HepG2 (cell line): ENCODE measurements around the gene CPPED1. TPM values are rescaled to one million over a fixed set of nuclear protein-coding genes. Genes with fewer than 3 reads are reported as not detected.
A peak's percentile ranks its signal among the peaks of the same experiment; 100 is the strongest.

Experiments used
- AHR ChIP-seq: IDR thresholded peaks from 2 replicates; pipeline ENCODE4 v1.6.1; 2018; ENCODE audit warnings: missing genetic modification reagents, missing compliant biosample characterization
- CBX2 ChIP-seq, 2 experiments: fragments of 200-600 bp in 1 of 2; sonication (generic); formaldehyde crosslinking in 1 of 2; IDR thresholded peaks; 2 replicates each; pipeline versions ENCODE4 v1.7.0 to v1.8.1; 2018 to 2022; ENCODE audit warnings: low read depth in 2 of 2, low read length in 1 of 2, mild to moderate bottlenecking in 1 of 2, missing genetic modification reagents in 1 of 2
- GMEB1 ChIP-seq: sonication (generic); formaldehyde crosslinking; IDR thresholded peaks from 2 replicates; pipeline ENCODE4 v1.5.1; 2020; ENCODE audit warnings: missing genetic modification reagents, mild to moderate bottlenecking, borderline replicate concordance
- HMGXB3 ChIP-seq: sonication (generic); formaldehyde crosslinking; IDR thresholded peaks from 2 replicates; pipeline ENCODE4 v1.4.0; 2020; ENCODE audit warnings: missing genetic modification reagents, borderline replicate concordance
- MTERF4 ChIP-seq: sonication (generic); formaldehyde crosslinking; IDR thresholded peaks from 2 replicates; pipeline ENCODE4 v1.8.0; 2023; ENCODE audit warnings: mild to moderate bottlenecking, missing genetic modification reagents
- MXD3 ChIP-seq: IDR thresholded peaks from 2 replicates; pipeline ENCODE4 v1.6.1; 2016; ENCODE audit warnings: mild to moderate bottlenecking, missing biosample characterization, missing genetic modification reagents
- PAX8 ChIP-seq: sonication (generic); formaldehyde crosslinking; IDR thresholded peaks from 2 replicates; pipeline ENCODE4 v1.8.0; 2022; ENCODE audit warnings: mild to moderate bottlenecking, missing genetic modification reagents, borderline replicate concordance
- REL ChIP-seq: sonication (generic); formaldehyde crosslinking; conservative IDR thresholded peaks from 2 replicates; pipeline ENCODE4 v1.8.0; 2022; ENCODE audit warnings: mild to moderate bottlenecking, missing genetic modification reagents, moderate library complexity
- SCMH1 ChIP-seq: sonication (generic); formaldehyde crosslinking; IDR thresholded peaks from 2 replicates; pipeline ENCODE4 v1.9.0; 2021; ENCODE audit warnings: missing genetic modification reagents, mild to moderate bottlenecking, borderline replicate concordance
- TFDP2 ChIP-seq: sonication (generic); formaldehyde crosslinking; IDR thresholded peaks from 2 replicates; pipeline ENCODE4 v1.4.0; 2020; ENCODE audit warnings: missing genetic modification reagents
- TFE3 ChIP-seq: IDR thresholded peaks from 2 replicates; pipeline ENCODE4 v1.6.1; 2016
- ZMAT3 ChIP-seq: sonication (generic); formaldehyde crosslinking; conservative IDR thresholded peaks from 2 replicates; pipeline ENCODE4 v1.7.0; 2021; ENCODE audit warnings: missing genetic modification reagents
- ZNF276 ChIP-seq: sonication (generic); formaldehyde crosslinking; IDR thresholded peaks from 2 replicates; pipeline ENCODE4 v1.4.0; 2020; ENCODE audit warnings: mild to moderate bottlenecking, low read depth, missing genetic modification reagents
- ZNF414 ChIP-seq: sonication (generic); formaldehyde crosslinking; IDR thresholded peaks from 2 replicates; pipeline ENCODE4 v1.5.0; 2020; ENCODE audit warnings: missing genetic modification reagents
- polyA plus RNA-seq, 8 experiments: library from polyadenylated mRNA; depleted of rRNA in 3 of 8; stranded (reverse) in 7 of 8; unstranded in 1 of 8; fragments of >200 nt; fragmentation: Illumina TruSeq in 4 of 8; extraction: Trizol in 4 of 8; gene quantifications; 2 replicates each; pipeline versions ENCODE4 v1.2.1 to v1.2.3, GENCODE V29; 2011 to 2016; ENCODE audit warnings: low read depth in 4 of 8, missing spikeins in 1 of 8, mixed read lengths in 1 of 8; ENCODE audit not compliant: insufficient read depth in 1 of 8
- total RNA-seq, 5 experiments: library from RNA; depleted of rRNA; stranded (reverse); fragments of >200 nt; fragmentation: Illumina TruSeq; extraction: Trizol; gene quantifications; 2 replicates each; pipeline ENCODE4 v1.2.3, GENCODE V29; 2016; ENCODE audit warnings: low read depth in 1 of 5

CPPED1 gene
- total and polyA plus RNA-seq, 2 of the 13 experiments (the other 11 are each of a cell fraction or from before 2014, with no cell fraction given) = 66.6 to 71.3 TPM

- TF ChIP-seq SCMH1 = no peak
- no peak for TF ChIP-seq PAX8 (CRISPR knock-in tag)
- TF ChIP-seq ZMAT3 (CRISPR knock-in tag) = no peak
- TF ChIP-seq TFDP2 (CRISPR knock-in tag) = no peak
- no peak for TF ChIP-seq TFE3 (CRISPR knock-in tag)
- no peak for TF ChIP-seq ZNF276
- no peak for TF ChIP-seq CBX2 (IDR thresholded peaks at IDR 0.05; ENCODE audit: low read depth, low read length)
- TF ChIP-seq CBX2 (CRISPR knock-in tag; IDR thresholded peaks at IDR 0.05; ENCODE audit: low read depth) = no peak
- no peak; the same call in 1 of the 2 replicates for TF ChIP-seq ZNF414 (CRISPR knock-in tag)
- no peak for TF ChIP-seq GMEB1
- no peak; the same call in none of the 2 replicates for TF ChIP-seq HMGXB3 (CRISPR knock-in tag)
- TF ChIP-seq AHR (CRISPR knock-in tag) = 0 out of 2 replicates have a peak, but pooled peaks have one; percentile 54
- no peak for TF ChIP-seq MTERF4 (CRISPR knock-in tag)
- no peak for TF ChIP-seq REL (CRISPR knock-in tag)
- no peak for TF ChIP-seq MXD3 (CRISPR knock-in tag)
Observed at GRCh38 chr16:12613992-12614661, 189.6 kb downstream of the CPPED1 start (continued).
